CD4-positive, alpha-beta T cell treated with Interleukin-12 subunit alpha and Interleukin-12 subunit beta, for 1 hour (primary cell): ENCODE results near the gene CRY1.
"Not testable (repeated sequence)": the region's sequence is repeated elsewhere in the genome, so short reads cannot be mapped to it uniquely, and the experiment has no call there.

Source experiments
- DNase-seq: peaks from one replicate; pipeline ENCODE4 v3.0.0-alpha.2; 2020

Gene CRY1

GRCh38 chr12:107108366-107108765 lies 15.0 kb upstream of the CRY1 start:
- not testable (repeated sequence) for DNase-seq

DNA sequence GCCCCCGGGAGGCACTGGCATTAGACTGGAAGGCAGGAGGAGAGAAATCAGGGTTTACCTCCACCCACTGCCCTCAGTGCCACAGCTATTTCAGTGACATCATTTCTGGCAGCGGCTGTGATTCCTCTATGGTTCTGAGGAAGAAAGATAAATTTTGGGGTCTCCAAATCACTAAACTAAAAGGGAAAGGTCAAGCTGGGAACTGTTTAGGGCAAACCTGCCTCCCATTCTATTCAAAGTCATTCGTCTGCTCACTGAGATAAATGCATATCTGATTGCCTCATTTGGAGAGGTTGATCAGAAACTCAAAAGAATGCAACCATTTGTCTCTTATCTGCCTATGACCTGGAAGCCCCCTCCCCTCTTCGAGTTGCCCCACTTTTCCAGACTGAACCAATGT lies 14.0 kb upstream of the CRY1 start:
- no peak for DNase-seq

DNA sequence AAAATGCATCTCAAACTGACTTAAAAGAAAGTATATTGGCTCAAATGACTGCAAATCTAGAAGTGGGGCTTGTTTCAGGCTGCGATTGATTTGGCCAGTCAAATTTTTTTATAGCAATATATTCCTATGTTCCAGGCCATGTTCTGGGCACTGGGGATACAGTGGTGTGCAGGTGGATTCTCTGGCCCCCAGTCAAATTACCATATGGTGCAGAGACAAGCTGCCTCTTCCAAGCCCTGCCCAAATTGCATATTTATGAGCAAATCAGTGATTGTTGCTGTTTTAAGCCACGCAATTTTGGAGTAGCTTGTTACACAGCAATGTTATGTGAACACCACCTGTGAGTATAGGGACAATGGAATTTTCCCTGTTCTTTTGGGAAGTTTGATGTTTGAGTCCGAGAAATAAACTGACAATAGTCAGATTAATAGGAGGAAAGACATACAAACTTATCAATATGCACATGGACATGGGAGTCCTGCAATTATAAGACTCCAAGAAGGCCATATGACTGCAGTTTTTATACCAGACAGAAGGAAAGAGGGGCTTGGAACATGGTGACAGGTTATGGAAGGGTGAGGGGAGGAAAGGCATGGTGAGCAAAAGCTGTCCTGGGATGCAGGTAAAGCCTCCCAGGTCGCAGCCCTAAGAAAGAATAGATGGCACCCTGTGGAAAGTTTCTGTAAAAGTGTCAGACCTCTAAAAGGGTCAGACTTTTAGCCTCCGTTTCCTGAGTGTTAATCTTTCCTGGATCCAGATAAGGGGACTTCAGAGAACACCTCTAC lies 13.1 kb upstream of the CRY1 start:
- DNase-seq = no peak

GRCh38 chr12:107105410-107105703 lies 12.0 kb upstream of the CRY1 start:
- no peak for DNase-seq

GRCh38 chr12:107103516-107103915 lies 10.2 kb upstream of the CRY1 start:
- no peak for DNase-seq

DNA sequence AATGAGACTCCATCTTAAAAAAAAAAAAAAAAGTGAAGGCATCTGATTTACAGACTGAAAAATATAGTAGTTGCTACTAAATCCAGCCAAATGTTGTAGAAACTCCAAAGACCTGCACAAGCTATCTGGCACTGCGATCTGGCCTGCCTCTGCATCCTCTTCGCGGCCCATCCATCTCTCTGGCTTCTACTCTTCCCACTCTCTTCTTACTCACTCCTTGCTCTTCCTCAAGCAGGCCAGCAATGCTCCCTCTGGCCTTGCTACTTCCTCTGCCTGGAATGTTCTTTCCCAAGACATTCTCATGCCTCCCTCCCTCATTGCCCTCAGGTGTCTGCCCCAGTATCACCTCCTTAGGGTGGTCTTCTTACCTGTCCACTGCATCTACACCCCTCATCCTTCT lies 9.7 kb upstream of the CRY1 start:
- no peak for DNase-seq

DNA sequence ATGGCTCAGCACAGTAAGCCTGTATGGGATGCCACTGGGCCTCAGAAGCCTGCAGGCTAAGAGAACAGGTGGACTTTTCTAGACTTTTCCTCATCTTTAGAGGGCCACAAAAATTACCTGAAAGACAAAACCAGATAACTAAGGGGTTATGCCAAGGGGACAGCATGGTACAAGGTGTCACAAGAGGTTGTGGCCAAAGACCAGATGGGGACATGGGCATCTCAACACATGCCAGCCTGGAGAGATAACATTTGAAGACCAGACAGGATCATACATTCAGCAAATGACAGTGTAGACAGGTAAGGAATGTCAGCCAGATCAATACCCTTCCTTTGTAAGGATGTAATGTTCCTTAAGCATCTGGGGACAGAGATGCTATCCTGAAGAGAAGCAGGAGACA lies 8.9 kb upstream of the CRY1 start:
- no peak for DNase-seq

DNA sequence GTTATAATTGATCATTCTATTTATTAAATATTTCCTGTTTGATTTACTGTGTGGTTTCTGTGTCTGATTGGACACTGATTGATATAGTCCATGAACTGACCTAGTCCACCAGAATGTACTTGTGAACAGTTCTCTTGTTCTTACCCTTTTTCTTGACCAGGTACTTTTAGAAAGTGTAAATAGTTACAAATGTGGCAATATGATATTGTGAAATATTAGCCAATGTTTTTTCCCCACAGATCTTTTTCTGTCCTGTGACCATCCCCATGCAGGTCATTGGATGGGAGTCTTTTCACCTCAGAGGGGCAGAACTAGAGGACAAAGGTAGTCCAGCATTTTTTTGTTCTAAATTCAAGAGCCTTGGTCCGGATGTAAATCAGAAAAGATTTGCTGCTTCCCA lies 8.3 kb upstream of the CRY1 start:
- no peak for DNase-seq

GRCh38 chr12:107099917-107100316 lies 6.6 kb upstream of the CRY1 start:
- DNase-seq = no peak

GRCh38 chr12:107096571-107096970 lies 3.2 kb upstream of the CRY1 start:
- DNase-seq = no peak

DNA sequence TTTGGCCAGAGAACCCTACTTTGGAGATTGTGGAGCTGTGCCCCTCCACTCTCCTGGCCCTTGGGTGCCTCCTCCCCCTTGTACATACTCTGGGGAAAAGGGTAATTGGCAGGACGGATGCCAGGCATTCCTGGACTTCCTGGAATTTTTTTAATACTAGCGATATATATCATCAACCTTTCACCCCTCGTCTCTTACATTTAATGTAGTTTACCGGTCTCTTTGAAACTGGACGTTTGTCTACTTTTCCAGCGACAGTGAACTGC lies 767 bp upstream of the CRY1 start:
- DNase-seq = no peak

DNA sequence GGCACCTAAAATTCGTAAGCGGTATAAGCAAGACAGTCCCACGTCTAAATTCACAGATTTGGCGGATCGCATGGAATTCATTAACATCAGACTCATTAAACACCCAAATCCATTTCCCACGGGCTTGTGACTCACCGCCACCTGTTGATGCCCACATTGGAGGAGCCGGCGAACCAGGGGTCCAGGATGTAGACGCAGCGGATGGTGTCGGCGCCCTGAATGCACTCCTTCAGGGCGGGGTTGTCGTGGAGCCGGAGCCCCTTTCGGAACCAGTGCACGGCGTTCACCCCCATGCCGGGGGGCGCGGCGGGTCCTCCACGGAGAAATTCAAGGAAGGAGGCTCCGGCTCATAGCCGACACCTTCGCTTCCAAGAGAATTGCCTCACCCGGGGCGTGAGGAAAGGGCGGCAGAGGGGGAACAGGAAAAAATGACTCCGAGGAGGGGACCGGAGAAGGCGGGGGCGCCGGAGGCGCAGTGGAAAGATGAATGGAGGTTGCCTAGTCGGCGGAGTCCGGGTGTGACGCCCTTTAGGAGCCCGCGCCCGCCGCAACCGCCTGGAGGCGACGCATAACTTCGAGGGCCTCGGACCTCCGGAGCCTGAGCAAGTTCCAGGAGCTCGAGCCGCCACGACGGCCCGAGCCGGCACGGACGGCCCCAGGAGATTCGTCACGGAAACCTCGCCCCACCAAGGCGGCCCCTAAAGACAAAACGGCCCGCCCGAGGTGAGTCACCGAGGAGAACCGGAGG lies 506 bp downstream of the CRY1 start:
- DNase-seq = peak; percentile 70

DNA sequence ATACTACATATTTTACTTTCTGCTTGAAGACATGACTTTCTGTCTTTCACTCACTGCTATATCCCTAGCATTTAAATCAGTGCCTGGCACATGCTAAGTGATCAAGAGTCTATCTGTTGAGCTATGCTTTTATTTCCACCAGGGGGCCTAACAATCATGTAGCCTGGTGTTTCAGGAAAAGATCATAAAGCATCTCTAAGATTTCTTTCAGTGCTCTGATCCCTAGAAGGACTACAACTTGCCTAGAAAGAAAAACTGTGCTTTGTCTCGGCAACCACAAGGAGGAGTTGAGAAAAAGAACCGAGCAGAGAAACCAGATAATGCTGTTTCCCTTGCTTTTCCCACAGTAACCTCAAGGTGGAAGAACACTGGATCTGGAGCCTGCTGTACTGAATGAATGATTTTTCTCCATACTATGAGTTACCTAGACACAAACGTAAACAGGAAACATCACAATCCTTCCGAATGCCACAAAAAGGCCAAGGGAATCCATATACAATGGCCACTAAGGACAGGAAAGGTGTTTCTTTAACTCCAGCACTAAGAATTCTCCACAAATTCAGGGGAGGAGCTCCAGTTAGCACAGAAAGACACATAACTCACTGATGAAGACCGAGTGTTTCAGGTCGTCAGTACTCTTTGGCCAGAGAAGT lies 1.2 kb downstream of the CRY1 start:
- peak; percentile 72 for DNase-seq

GRCh38 chr12:107091381-107091780 lies 2.0 kb downstream of the CRY1 start:
- no peak for DNase-seq

GRCh38 chr12:107090711-107091110 lies 2.6 kb downstream of the CRY1 start:
- DNase-seq = no peak

GRCh38 chr12:107088912-107089311 lies 4.4 kb downstream of the CRY1 start:
- DNase-seq = no peak

GRCh38 chr12:107086314-107086713 lies 7.0 kb downstream of the CRY1 start:
- no peak for DNase-seq

DNA sequence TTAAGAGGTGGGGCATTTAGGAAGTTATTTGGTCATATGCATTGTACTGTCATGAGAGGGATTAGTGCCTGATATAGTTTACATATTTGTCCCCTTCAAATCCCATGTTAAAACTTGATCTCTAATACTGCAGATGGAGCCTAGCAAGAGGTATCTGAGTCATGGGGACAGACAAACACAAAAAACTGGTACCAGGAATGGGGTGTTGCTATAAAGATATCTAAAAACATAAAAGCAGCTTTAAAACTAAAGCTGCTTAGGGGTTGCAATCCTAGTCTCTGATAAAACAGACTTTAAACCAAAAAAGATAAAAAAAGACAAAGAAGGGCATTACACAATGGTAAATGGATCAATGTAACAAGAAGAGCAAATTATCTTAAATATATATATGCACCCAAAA lies 11.6 kb downstream of the CRY1 start:
- no peak for DNase-seq

DNA sequence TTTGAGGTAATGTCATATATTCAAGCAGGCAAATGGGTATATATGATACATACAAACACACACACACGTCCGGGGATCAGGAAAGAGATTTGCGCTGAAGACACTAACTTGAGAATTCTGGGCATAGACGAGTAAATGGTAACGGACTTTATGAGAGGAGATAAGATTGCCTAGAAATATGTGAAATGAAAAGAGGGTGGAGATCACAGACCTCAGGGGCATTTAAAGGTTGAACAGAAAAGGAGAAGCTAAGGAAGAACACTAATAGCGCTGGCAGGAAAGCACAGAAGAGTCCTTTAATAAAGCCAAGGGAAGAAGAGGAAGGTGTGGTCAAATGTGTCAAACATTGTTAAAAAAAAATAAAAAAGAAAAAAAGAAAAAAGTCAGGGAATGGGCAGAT lies 13.1 kb downstream of the CRY1 start:
- DNase-seq = no peak

DNA sequence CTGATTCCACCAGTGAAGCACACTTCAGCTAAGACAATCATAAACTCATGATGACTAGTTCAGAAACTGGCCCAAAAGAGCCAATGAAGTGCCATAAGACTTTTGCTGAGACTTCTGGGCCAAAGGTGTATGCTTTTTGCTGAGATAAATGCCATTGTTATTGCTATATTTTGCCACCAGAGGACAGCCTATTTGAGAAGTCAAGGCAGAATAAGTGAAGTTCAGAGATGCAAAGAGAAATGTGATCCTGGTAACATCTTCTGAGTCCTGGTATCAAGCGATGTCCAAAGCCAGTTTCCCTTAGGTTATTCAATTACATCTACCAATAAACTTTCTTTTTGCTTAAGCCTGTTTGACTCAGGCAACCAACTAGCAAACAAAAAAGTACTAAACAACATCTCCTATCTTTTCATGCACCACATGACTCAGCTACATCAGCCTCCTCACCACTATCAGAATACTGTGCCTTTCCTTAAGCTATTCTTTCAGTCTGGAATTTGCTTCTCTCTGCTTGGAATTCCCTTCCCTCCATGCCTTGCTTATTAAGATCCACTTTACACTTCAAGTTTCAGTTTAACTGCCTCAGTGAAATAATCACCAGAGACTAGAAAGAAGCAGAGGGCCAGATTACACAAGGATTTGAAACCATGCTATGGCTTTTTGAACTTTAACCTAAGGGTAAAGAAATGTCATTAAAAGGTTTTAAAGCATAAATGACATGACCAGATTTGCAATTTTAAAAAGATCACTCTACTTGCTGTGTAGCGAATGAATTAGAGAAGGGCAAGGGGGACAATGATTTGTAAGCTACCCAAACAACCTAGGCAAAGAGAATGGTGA lies 14.0 kb downstream of the CRY1 start:
- peak; percentile 45 for DNase-seq

- DNase-seq = not testable (repeated sequence)
These were observed 20.1 kb downstream of the CRY1 start for GRCh38 chr12:107073266-107073665.

- peak; percentile 9 for DNase-seq
These were observed 26.7 kb downstream of the CRY1 start for GRCh38 chr12:107066691-107067090.

- DNase-seq = no peak
These were observed 28.7 kb downstream of the CRY1 start for GRCh38 chr12:107064687-107065086.

GRCh38 chr12:107064243-107064642 lies 29.1 kb downstream of the CRY1 start:
- no peak for DNase-seq
